Thoracic aorta (tissue), 2 donors: ENCODE data around the gene PLAAT3. TPM values are rescaled to one million over a fixed set of nuclear protein-coding genes. Genes with fewer than 3 reads are reported as not detected.

Experiments used
- ATAC-seq: fragments of 150-250 bp; one replicate; pipeline ENCODE4 v1.8.0; 2017; ENCODE audit warnings: low read depth; ENCODE audit not compliant: insufficient number of reproducible peaks, low FRiP score
- DNase-seq: peaks from one replicate; pipeline ENCODE4 v3.0.0-alpha.2; 2020; ENCODE audit warnings: low spot score
- H3K27ac ChIP-seq, 2 donors: fragments of 200-600 bp; sonication (generic); 1 replicate in 1 of 2; 2 replicates in 1 of 2; pipeline ENCODE4 v1.5.1; 2016; ENCODE audit warnings: mild to moderate bottlenecking in 2 of 2, moderate library complexity in 2 of 2
- H3K27me3 ChIP-seq: fragments of 200-600 bp; sonication (generic); replicated peaks from 2 replicates; pipeline ENCODE4 v1.6.0; 2016; ENCODE audit warnings: mild to moderate bottlenecking; ENCODE audit not compliant: insufficient read depth
- H3K36me3 ChIP-seq: fragments of 200-600 bp; sonication (generic); one replicate; pipeline ENCODE4 v1.5.1; 2016
- H3K4me1 ChIP-seq, 2 donors: fragments of 200-600 bp; sonication (generic); 1 replicate in 1 of 2; 2 replicates in 1 of 2; pipeline versions ENCODE4 v1.5.1 to v1.6.0; 2016; ENCODE audit warnings: low read depth in 2 of 2, mild to moderate bottlenecking in 1 of 2; ENCODE audit not compliant: control insufficient read depth in 1 of 2
- H3K4me3 ChIP-seq: fragments of 200-600 bp; sonication (generic); 2 replicates; pipeline ENCODE4 v1.5.1; 2016; ENCODE audit warnings: mild to moderate bottlenecking
- H3K9me3 ChIP-seq: fragments of 200-600 bp; sonication (generic); 2 replicates; pipeline ENCODE4 v1.5.1; 2016
- total RNA-seq, 2 donors: library from RNA; depleted of rRNA; stranded (reverse); fragments of >200 nt; gene quantifications; one replicate each; pipeline versions ENCODE4 v1.1.0 to v1.2.3, GENCODE V29; 2016
- TF ChIP-seq, protein P1 (sequence below): fragments of 200-600 bp; sonication (generic); IDR thresholded peaks from one replicate; pipeline ENCODE4 v1.5.1; 2019; ENCODE audit warnings: antibody characterized with exemption

The PLAAT3 gene
- total RNA-seq, 2 donors from 2014 or later: 29.5 to 48.7 TPM

DNA sequence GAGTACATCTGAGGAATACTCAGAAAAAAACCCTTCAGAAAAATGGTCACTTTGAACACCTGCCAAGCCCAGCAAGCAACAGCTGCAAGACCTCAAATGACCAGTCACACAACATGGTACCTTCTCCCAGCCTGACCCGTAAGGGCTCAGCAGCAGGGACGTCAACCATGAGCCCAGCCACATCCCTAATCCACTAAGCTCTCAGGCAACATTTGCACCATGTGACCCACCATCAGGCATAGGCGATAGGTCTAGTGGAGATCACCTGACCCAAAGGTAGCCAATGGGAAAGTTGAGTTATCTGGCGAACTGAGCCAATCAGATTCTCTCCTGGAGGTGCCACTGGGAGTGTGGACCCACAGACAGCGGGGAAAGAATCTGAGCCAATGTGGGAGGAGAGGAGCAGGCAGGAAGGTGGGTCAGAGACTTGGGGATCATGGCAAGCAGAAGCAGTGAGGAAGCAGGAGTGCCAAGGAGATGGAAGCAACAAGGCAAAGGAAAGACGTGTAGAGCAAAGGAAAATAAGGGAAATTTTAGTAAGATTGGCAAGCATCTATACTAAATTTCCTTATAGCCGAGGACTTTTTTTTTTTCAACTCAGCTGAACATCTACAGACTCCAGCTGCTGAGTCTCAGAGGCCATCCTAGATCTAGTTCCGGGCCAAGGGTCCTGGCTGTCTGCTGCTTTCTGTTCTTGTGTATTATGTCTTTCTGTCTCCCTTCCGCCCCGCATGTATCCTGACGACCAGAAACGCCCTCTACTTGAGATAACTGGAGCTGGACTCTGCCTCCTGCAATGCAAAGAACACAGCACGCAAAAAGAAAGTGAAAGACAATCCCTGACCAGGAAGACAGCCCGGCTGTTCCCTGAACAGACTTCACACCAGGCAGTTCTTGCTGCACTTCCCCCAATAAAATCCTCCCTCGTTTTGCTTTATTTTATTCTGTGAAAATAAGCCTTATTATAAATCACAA, 40.1 kb downstream of the PLAAT3 start:
- ATAC-seq: peak; percentile 51
- peak overlapping the region; percentile 46 to 51 for H3K27ac ChIP-seq
- DNase-seq: no peak
- H3K4me3 ChIP-seq: peak overlapping the region; percentile 51
- TF ChIP-seq, protein P1, sequence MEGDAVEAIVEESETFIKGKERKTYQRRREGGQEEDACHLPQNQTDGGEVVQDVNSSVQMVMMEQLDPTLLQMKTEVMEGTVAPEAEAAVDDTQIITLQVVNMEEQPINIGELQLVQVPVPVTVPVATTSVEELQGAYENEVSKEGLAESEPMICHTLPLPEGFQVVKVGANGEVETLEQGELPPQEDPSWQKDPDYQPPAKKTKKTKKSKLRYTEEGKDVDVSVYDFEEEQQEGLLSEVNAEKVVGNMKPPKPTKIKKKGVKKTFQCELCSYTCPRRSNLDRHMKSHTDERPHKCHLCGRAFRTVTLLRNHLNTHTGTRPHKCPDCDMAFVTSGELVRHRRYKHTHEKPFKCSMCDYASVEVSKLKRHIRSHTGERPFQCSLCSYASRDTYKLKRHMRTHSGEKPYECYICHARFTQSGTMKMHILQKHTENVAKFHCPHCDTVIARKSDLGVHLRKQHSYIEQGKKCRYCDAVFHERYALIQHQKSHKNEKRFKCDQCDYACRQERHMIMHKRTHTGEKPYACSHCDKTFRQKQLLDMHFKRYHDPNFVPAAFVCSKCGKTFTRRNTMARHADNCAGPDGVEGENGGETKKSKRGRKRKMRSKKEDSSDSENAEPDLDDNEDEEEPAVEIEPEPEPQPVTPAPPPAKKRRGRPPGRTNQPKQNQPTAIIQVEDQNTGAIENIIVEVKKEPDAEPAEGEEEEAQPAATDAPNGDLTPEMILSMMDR: no peak
- no peaks in the 10 kb centered on the region for H3K27me3 ChIP-seq
- no peaks in the 10 kb centered on the region for H3K9me3 ChIP-seq
- peaks cover 4% of the 10 kb centered on the region for H3K36me3 ChIP-seq
- H3K4me1 ChIP-seq: peaks cover 9 to 26% of the 10 kb centered on the region in 2 donors

GRCh38 chr11:63572026-63572688, 42.1 kb downstream of the PLAAT3 start:
- H3K4me1 ChIP-seq: peaks cover 18 to 33% of the 10 kb centered on the region in 2 donors
- TF ChIP-seq, protein P1: no peak
- no peak overlapping the region for H3K4me3 ChIP-seq
- H3K9me3 ChIP-seq: no peaks in the 10 kb centered on the region
- DNase-seq: no peak
- no peak overlapping the region for H3K27ac ChIP-seq
- no peak for ATAC-seq
- H3K27me3 ChIP-seq: no peaks in the 10 kb centered on the region
- peaks cover 4% of the 10 kb centered on the region for H3K36me3 ChIP-seq

- TF ChIP-seq, protein P1: no peak
- Histone ChIP-seq H3K9me3 (no peaks in the 10 kb centered on the region), H3K4me1 (peaks cover 16 to 20% of the 10 kb centered on the region in 2 donors), H3K27me3 (no peaks in the 10 kb centered on the region), H3K4me3 (no peak overlapping the region), H3K27ac (no peak overlapping the region), H3K36me3 (no peaks in the 10 kb centered on the region)
- DNase-seq: no peak
- no peak for ATAC-seq
Measured at GRCh38 chr11:63569570-63569969, 44.7 kb downstream of the PLAAT3 start.

- Histone ChIP-seq H3K4me1 (peaks cover 13 to 14% of the 10 kb centered on the region in 2 donors), H3K36me3 (no peaks in the 10 kb centered on the region), H3K27me3 (no peaks in the 10 kb centered on the region), H3K4me3 (no peak overlapping the region), H3K9me3 (no peaks in the 10 kb centered on the region), H3K27ac (no peak overlapping the region)
- TF ChIP-seq, protein P1: no peak
- DNase-seq (no peak), ATAC-seq (peak; percentile 88)
Measured at GRCh38 chr11:63567044-63567840, 47.0 kb downstream of the PLAAT3 start.
